ENCODE data around the gene UBE2D2.
A peak's percentile ranks its signal among the peaks of the same experiment; 100 is the strongest.
"Not testable (repeated sequence)": the region's sequence is repeated elsewhere in the genome, so short reads cannot be mapped to it uniquely, and the experiment has no call there.

UBE2D2 gene

DNA sequence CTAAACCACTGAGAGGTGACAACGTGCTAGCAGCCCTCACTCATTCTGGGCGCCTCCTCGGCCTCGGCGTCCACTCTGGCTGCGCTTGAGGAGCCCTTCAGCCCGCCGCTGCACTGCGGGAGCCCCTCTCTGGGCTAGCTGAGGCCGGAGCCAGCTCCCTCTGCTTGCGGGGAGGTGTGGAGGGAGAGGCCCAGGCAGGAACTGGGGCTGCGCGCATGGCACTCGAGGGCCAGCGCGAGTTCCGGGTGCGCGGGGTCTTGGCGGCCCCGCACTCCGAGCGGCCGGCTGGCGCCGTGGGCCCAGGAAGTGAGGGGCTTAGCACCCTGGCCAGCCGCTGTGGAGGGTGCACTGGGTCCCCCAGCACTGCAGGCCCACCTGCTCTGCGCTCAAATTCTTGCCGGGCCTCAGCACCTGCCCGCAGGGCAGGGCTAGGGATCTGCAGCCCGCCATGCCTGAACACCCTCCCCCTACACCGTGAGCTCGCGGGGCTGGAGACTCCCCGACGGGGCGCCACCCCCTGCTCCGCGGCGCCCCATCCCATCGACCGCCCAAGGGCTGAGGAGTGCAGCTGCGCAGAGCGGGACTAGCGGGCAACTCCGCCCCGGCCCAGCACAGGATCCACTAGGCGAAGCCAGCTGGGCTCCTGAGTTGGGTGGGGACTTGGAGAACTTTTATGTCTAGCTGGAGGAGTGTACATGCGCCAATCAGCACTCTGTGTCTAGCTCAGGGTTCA lies 11.8 kb upstream of the UBE2D2 start:
- DNase-seq (ENCODE audit: low read depth in 3 of 3), result no peak

DNA sequence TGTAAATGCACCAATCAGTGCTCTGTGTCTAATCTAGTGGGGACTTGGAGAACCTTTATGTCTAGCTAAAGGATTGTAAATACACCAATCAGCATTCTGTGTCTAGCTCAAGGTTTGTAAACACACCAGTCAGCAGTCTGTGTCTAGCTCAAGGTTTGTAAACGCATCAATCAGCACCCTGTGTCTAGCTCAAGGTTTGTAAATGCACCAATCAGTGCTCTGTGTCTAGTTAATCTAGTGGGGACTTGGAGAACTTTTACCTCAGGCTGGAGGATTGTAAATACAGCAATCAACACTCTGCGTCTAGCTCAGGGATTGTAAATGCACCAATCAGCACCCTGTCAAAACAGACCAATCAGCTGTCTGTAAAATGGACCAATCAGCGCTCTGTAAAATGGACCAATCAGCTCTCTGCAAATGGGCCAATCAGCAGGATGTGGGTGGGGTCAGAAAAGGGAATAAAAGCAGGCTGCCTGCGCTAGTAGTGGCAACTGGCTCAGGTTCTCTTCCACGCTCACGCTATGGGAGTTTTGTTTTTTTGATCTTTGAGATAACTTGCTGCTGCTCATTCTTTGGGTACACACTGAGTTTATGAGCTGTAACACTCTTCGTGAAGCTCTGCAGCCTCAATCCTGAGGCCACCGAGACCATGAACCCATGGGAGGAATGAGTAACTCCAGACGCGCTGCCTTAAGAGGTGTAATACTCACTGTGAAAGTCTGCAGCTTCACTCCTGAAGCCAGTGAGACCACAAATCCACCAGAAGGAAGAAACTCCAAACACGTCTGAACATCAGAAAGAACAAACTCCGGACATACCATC lies 10.9 kb upstream of the UBE2D2 start:
- peak in 1 of 3 donors; percentile 7 for DNase-seq (ENCODE audit: low read depth in 3 of 3)

DNA sequence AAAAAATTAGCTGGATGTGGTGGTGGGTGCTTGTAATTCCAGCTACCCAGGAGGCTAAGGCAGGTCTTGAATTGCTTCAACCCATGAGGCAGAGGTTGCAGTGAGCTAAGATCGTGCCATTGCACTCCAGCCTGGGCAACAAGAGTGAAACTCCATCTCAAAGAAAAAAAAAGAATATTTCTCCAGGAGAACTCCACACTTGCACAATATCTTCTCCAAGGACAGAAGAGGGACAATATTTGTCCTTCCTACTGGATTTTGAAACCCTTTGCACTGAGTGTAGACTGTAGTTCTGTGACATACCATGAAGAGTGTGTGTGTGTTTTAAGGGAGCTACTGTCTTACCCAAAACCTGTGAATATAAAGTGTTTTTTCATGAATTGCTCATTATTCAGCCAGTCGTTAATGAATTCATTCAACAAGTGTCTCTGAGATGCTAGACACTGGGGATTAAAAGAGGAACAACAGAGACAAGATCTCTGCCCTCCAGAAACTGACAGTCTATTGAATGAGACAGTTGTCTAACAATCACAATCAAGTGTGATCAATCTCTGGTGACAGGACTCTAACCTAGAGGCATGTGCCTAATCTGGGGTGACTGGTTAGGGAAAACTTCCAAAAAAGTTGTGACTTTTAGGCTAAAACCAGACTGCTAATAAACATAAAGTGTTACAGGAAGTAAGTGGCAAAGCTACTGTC lies 9.8 kb upstream of the UBE2D2 start:
- DNase-seq (ENCODE audit: low read depth in 3 of 3), result no peak

DNA sequence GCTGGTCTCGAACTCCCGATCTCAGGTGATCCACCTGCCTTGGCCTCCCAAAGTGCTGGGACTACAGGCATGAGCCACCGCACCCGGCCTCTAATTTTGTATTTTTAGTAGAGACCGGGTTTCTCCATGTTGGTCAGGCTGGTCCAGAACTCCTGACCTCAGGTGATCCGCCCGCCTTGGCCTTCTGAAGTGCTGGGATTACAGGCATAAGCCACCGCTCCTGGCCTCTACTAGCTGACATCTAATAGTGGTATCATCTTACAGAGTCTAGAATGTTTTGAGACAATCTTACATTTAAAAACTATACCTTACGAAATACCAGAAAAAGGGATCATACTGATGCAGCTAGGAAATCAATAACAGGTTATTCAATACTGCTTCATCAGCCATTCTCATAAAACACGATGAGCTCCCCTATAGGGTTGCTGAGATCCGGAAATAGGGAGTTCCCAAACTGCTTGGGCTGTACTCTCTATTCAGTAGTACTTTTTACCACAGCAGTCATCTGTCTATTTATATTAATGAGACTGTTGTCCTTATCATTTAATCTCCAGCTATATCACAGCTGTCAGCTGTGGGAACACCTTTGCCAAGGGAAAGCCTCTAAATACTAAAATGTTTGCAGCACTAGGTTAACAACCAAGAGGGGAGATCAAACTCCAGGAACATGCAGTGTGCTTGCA lies 8.1 kb upstream of the UBE2D2 start:
- DNase-seq (ENCODE audit: low read depth in 3 of 3), result no peak

DNA sequence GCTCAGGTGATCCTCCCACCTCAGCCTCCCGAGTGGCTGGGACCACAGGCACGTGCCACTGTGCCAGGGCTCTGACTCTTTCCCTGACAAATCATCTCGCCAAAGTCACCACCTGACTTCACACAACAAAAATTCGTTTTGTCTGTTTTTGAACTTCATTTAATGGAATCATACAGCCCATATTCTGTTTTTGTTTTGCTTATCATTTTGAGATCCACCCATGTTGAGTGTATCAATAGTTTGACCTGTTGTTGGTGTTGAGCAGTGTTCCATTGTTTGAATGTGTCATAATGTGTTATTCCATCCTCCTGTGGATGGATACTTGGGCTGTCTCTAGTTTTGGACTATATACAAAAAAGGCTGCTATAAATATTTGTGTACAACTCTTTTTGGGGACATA lies 6.9 kb upstream of the UBE2D2 start:
- no peak for DNase-seq (ENCODE audit: low read depth in 3 of 3)

DNA sequence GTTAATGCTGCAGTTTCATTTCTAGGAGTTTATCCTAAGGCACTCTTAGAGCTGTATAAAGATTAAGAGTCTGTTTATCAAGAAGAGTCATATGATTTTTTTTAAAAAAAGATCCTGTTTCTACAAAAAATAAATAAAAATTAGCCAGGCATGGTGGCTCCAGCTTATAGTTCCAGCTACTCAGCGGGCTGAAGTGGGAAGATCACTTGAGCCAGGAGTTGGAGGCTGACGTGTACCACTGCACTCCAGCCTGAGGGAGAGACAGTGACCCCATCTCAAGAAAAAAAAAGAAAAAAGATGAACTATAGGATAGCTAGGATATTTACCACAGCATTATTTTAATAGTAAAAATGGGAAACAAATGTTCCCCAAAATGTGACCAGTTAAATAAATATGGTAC lies 3.3 kb upstream of the UBE2D2 start:
- no peak for DNase-seq (ENCODE audit: low read depth in 3 of 3)

DNA sequence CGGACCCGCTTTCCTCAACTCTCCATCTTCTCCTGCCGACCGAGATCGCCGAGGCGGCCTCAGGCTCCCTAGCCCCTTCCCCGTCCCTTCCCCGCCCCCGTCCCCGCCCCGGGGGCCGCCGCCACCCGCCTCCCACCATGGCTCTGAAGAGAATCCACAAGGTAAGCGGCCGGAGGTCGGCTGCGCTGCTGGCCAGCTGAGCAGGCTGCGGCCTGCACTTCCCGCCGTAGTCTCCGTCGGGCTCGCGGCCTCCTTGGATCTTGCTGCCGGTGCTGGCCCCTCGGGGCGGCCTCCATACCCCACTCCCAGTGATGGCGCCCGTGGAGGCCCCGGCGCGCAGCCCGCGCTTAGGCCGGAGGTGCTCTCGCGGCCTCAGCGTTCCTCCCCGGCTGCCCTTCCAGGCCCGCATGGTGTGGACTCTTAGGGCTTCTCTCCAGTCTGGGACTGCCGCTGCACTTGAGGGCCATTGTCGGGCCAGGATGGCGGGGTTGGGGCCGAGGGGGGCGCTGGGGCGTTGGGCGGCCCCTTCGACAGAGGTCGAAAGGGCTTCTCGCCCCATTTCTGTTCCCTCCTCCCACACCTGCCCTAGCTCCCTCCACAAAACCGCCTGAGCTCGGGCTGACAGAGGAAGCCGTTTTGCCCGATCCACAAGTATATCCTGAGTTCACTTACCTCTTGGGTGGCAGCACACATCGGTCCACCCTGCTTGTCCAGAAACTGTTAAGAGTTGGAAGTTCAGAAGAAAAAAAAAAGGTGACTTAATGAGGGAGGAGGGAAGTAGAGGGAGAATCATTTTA lies 714 bp downstream of the UBE2D2 start:
- peak; percentile 26 to 45 (median 27) for DNase-seq (ENCODE audit: low read depth in 3 of 3)

DNA sequence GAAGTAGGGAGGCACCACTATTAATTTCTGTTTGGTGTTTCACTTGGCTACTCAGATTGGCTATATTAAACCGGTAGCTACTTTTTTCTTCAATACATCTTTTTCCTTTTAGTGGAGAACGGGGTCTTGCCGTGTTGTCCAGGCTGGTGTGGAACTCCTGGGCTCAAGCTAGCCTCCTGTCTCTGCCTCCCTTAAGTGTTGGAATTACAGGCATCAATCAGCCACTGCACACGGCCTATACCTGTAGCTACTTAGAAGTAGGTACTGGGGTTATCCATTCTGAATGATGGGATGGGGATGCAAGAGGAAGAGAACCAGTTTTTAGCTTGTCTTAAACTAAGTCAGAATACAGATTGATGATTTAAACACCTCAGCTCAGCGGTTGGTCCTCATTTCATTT lies 1.7 kb downstream of the UBE2D2 start:
- DNase-seq (ENCODE audit: low read depth in 3 of 3), result no peak

DNA sequence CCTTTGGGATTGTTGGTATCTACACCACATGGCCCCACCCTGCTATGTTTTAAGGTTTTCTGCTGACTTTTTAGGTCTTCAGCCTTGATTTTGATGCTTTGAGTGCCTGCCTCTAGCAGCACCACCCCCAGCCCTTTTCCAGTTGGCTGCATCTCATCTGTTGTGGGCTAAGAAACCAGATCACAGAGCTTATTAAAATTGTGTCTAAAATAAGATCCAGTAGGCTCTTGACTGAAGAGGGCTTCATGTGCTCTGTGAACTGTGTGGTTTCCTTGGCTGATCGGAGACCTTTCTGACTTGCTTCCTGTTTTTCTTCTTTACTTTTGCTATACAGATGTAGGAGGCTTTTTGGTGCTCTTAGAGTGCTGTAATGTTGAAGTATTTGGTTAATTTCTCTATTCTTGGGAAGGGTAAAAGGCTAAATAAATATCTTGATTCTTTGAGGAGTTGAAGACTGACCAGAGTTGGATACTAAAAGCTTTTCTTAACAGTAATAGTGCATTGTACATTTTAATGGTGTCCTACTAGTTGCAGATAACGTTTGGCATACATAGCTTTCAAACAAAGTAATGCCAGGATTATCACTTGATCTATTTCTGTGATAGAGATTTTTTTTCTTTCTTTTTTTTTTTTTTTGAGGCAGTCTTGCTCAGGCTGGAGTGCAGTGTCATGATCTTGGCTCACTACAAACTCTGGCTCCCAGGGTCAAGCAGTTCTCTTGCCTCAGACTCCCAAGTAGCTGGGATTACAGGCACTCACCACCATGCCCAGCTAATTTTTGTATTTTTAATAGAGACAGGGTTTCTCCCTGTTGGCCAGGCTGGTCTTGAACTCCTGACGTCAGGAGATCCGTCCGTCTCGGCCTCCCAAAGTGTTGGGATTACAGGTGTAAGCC lies 4.5 kb downstream of the UBE2D2 start:
- no peak for DNase-seq (ENCODE audit: low read depth in 3 of 3)

DNA sequence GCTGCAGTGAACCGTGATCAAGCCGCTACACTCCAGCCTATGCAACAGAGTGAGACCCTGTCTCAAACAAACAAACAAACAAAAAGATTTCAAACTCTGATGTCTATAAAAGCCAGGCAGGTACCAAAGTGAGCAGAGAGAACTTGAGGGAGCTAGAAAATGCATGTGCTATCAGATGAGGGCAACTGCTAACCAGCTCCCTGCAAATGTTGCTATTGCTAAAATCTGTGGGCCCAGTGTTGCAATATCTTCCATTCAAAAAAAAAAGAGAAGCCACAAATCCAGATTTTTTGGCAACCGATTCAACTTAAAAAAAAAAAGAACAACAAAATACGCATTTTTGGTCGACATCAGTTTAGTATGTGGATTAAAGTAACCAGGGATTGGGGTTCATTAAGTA lies 5.5 kb downstream of the UBE2D2 start:
- no peak for DNase-seq (ENCODE audit: low read depth in 3 of 3)

DNA sequence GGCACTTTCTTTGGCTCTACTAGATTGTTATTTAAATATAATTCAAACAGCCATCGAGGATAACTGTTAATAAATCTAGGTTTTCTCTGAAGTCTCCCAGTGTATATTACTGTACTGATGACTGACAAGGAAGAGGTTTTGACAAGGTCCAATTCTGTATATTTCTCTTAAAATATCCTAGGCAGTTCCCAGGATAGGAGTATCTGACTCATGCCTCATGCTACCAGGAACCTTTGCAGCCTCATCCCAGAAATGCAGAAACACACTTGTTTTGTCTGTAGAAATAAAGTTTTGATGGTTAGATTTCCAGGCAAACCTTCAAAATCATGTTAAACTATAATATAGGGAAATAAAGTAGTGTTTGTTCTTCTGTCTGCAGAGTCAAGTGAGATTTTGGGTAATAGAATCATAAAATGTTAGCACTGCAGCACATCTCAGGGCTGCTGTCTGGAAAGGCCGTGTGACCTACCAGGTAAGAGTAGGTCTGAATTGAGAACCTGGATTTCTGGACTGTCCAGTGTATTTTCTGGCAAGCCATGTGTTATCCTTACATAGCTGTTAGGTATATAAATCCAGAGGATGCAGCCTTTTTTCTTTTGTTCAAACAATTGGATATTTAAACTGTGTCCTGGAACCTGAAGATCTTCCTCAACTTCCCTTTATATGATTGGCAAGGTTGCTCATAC lies 8.3 kb downstream of the UBE2D2 start:
- DNase-seq (ENCODE audit: low read depth in 3 of 3), result no peak

DNA sequence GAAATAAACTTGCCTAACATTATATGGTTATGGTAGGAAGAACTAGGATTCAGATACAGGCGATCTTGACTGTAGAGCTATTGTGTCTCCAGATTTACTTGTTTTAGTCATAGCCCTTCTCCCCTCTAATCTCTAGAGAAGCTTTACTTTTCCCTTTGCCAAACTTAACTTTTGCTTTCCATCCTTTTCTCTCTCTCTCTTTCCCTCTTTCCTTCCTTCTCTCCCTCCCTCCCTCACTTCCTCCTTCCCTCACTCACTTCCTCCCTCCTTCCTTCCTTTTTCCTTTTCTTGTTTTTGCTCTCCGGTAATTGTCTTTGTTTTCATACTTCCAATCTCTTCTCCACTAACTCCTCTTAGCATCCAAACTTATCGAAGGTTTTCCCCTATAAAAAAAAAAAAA lies 10.4 kb downstream of the UBE2D2 start:
- DNase-seq (ENCODE audit: low read depth in 3 of 3), result no peak

DNA sequence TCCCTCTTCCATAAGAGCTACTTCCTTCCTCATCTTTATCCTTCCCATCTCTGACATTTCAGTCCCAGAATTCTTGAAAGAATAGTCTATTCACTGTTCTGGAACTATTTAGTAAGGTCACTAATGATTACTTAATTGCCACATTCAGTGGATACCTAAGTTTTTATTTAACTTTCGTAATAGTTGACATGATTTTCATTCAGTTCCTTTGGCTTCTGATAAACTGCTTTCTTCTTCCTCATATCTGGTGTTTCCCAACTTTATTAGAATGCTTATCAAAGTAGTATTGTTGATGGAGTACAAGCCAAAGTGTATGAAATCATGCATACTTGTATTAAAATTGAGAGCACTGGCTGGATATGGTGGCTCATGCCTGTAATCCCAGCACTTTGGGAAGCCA lies 10.8 kb downstream of the UBE2D2 start:
- no peak for DNase-seq (ENCODE audit: low read depth in 3 of 3)

DNA sequence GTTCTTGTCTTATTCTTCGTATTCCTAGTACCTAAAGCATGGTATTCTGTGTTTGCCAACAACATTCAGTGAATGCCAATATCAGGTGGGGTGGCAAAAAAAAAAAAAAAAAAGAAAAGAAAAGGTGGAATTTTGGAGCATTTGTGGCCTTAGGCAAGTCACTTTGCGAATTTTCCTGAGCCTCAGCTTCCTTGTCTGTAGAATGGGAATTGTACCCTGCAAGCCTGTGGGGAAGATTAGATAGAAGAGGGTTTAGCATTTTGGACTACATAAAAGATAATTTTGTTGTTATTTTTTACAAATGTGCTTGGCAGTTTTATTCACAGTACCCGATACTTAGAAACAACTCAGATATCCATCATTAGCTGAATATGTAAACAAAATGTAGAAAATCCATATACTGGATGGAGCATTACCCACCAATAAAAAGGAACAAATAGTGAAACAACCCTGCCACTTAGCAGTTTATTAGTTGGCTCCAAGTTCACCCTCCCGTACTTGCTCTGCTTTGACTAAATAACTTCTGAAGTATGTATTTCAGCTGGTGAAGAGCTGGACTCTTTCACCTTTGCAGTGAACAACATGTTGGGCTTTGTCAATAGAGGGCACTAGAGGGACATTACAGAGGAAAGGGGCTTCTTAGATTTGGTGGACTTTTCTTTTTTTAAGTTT lies 13.6 kb downstream of the UBE2D2 start:
- no peak for DNase-seq (ENCODE audit: low read depth in 3 of 3)

DNA sequence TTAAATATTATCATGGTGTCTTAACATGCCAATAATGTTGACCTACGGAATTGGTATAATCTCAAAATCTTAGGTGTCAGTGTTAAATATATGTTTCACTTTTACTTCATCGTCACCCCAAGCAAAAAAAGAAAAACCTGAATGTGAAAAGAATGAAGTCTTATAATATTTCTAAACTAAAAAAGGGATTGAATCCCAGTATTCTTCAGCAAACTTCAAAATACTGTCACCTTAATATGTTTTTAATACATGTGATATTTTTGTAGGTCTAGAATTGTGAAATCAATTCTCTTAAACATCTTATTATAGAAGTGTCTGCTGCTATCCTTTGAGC lies 14.1 kb downstream of the UBE2D2 start:
- DNase-seq (ENCODE audit: low read depth in 3 of 3), result no peak

DNA sequence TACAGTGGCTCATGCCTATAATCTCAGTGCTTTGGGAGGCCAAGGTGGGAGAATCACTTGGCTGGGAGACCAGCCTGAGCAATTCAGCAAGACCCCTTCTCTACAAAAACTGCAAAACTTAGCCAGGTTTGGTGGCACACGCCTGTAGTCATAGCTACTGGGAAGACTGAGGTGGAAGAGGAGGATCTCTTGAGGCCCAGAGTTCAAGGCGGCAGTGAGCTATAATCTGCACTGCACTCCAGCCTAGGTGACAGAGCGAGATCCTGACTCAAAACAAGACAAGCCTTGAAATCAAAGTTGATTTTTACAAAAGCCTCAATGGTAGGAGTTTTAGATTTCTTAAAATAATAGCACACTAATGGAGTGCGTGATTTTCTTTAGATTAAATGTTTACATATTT lies 14.6 kb downstream of the UBE2D2 start:
- no peak for DNase-seq (ENCODE audit: low read depth in 3 of 3)

DNA sequence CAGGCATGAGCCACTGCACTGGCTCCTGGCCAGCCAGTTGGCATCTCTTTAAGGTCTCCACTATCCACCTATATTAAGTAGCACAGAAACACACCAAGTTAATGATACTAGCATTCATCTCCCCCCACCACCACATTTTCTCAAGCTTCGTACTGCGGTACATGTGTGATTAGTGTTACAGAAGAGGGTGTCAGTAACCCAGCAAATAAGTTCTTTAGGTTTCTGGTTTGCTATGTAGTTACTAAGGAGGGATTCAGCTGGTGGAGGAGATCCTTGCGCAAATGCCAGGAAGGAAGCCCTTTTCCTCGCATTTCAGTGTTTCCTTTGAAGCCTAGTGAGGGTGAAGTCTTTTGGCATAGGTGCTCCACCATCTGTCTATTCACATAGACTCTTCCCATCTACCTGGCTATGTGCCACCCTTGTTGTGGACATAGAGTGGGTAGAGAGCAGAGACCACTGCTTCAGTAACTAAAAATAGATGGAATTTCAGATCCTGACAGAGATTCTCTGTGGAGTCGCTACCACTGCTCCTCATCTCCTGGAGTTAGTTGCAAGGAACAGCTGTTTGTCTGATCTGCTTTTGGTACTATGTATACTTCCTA lies 16.7 kb downstream of the UBE2D2 start:
- DNase-seq (ENCODE audit: low read depth in 3 of 3), result no peak

DNA sequence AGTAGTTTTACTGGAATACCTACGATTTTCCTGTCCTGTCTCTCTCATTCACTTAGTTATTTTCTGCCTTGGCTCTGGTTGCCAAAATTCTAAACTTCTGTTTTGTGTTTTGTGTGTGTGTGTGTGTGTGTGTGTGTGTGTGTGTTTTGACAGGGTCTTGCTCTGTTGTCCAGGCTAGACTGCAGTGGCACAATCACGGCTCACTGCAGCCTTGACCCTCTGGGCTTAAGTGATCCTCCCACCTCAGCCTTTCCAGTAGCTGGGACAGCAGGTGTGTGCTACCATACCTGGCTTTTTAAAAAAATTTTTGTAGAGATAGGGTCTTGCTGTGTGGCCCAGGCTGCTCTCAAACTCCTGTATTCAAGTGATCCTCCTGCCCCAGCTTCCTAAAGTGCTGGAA lies 17.2 kb downstream of the UBE2D2 start:
- no peak for DNase-seq (ENCODE audit: low read depth in 3 of 3)

DNA sequence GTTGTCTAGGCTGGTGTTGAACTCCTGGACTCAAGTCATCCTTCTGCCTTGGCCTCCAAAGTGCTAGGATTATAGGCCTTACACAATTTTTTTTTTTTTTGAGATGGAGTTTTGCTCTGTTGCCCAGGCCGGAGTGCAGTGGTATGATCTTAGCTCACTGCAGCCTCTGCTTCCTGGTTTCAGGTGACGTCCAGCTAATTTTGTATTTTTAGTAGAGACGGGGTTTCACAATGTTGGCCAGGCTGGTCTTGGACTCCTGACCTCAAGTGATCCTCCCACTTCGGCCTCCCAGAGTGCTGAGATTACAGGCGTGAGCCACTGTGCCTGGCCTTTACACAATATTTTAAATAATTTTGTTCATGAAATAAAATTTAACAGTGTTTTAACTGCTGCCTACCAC lies 21.0 kb downstream of the UBE2D2 start:
- DNase-seq (ENCODE audit: low read depth in 3 of 3), result not testable (repeated sequence)

Measured in stimulated activated CD4-positive, alpha-beta T cell treated with anti-CD3 and anti-CD28 coated beads, TNF-alpha, amount 100 ng/mL, for 48 hours (primary cell).